Lung microvascular endothelial cell (primary cell): ENCODE measurements around the gene DLX4. TPM values are rescaled to one million over a fixed set of nuclear protein-coding genes. Genes with fewer than 3 reads are reported as not detected.
A peak's percentile ranks its signal among the peaks of the same experiment; 100 is the strongest.

ENCODE experiments used
- DNase-seq, 2 donors: peaks; one replicate each; pipeline versions ENCODE4 v3.0.0 to v3.0.0-alpha.2; 2010; ENCODE audit warnings: low read depth in 2 of 2
- total RNA-seq: library from RNA; depleted of rRNA; stranded (reverse); fragments of >200 nt; gene quantifications from 2 replicates; pipeline ENCODE4 v1.2.1, GENCODE V29; 2014

Gene DLX4
- total RNA-seq, 1 donor from 2014 or later = not detected

GRCh38 chr17:49946964-49947584 lies 21.9 kb upstream of the DLX4 start:
- DNase-seq = peak in 1 of 2 donors; percentile 24

GRCh38 chr17:49949634-49950033 lies 19.4 kb upstream of the DLX4 start:
- no peak for DNase-seq

GRCh38 chr17:49951362-49952082 lies 17.5 kb upstream of the DLX4 start:
- no peak for DNase-seq

- DNase-seq = peak; percentile 72 to 75
These were observed 16.6 kb upstream of the DLX4 start for GRCh38 chr17:49952209-49952911.

- peak; percentile 20 to 68 for DNase-seq
These were observed 16.0 kb upstream of the DLX4 start for GRCh38 chr17:49952912-49953497.

- DNase-seq = no peak
These were observed 13.8 kb upstream of the DLX4 start for GRCh38 chr17:49955157-49955556.

- DNase-seq = no peak
These were observed 12.2 kb upstream of the DLX4 start for GRCh38 chr17:49956780-49957179.

GRCh38 chr17:49957350-49957749 lies 11.6 kb upstream of the DLX4 start:
- no peak for DNase-seq

- DNase-seq = no peak
These were observed 10.3 kb upstream of the DLX4 start for GRCh38 chr17:49958723-49959122.

GRCh38 chr17:49959183-49959935 lies 9.6 kb upstream of the DLX4 start:
- DNase-seq = no peak

GRCh38 chr17:49962599-49963308 lies 6.2 kb upstream of the DLX4 start:
- no peak for DNase-seq

GRCh38 chr17:49963309-49963625 lies 5.7 kb upstream of the DLX4 start:
- no peak for DNase-seq

- DNase-seq = no peak
These were observed 5.2 kb upstream of the DLX4 start for GRCh38 chr17:49963626-49964302.

- no peak for DNase-seq
These were observed 4.7 kb upstream of the DLX4 start for GRCh38 chr17:49964303-49964768.

GRCh38 chr17:49964769-49965523 lies 4.0 kb upstream of the DLX4 start:
- DNase-seq = no peak

GRCh38 chr17:49965524-49965909 lies 3.5 kb upstream of the DLX4 start:
- DNase-seq = no peak

- no peak for DNase-seq
These were observed 2.2 kb upstream of the DLX4 start for GRCh38 chr17:49966767-49967166.

GRCh38 chr17:49967205-49967604 lies 1.8 kb upstream of the DLX4 start:
- no peak for DNase-seq

GRCh38 chr17:49967621-49968404 lies 1.2 kb upstream of the DLX4 start:
- DNase-seq = no peak
